ENCODE data around the gene IDI2.

Gene IDI2

DNA sequence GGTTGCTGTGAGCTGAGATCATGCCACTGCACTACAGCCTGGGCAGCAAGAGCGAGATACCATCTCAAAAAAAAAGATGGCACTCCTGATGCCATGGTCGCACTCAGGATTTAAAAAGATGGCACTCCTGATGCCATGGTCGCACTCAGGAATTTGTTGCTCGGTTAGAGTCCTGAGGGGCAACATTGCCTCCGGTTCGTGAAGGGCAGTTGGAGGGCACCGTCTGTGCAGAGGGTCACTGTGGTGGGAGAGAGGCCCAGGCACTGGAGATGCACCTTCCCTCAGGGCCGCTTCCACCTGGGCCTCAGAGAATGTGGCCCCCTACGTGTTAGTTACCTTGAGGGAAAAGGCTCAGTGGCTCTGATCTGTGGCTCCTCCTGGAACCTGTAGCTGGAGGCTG, 19.1 kb downstream of the IDI2 start:
- no peak overlapping the region for H3K27ac ChIP-seq
- TF ChIP-seq, protein P1, sequence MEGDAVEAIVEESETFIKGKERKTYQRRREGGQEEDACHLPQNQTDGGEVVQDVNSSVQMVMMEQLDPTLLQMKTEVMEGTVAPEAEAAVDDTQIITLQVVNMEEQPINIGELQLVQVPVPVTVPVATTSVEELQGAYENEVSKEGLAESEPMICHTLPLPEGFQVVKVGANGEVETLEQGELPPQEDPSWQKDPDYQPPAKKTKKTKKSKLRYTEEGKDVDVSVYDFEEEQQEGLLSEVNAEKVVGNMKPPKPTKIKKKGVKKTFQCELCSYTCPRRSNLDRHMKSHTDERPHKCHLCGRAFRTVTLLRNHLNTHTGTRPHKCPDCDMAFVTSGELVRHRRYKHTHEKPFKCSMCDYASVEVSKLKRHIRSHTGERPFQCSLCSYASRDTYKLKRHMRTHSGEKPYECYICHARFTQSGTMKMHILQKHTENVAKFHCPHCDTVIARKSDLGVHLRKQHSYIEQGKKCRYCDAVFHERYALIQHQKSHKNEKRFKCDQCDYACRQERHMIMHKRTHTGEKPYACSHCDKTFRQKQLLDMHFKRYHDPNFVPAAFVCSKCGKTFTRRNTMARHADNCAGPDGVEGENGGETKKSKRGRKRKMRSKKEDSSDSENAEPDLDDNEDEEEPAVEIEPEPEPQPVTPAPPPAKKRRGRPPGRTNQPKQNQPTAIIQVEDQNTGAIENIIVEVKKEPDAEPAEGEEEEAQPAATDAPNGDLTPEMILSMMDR (IDR thresholded peaks at IDR 0.05) = no peak
- peaks cover 0 to 13% (median 12%) of the 10 kb centered on the region in 3 donors for H3K9me3 ChIP-seq
- no peaks in the 10 kb centered on the region for H3K27me3 ChIP-seq
- H3K36me3 ChIP-seq = peaks cover 95 to 100% (median 99%) of the 10 kb centered on the region in 3 donors
- no peaks in the 10 kb centered on the region for H3K4me1 ChIP-seq
- intact Hi-C loops (cut with DNase I; ENCODE audit: low total_unique reads) = no loop called here
- H3K4me3 ChIP-seq = no peak overlapping the region
- no peak for DNase-seq

DNA sequence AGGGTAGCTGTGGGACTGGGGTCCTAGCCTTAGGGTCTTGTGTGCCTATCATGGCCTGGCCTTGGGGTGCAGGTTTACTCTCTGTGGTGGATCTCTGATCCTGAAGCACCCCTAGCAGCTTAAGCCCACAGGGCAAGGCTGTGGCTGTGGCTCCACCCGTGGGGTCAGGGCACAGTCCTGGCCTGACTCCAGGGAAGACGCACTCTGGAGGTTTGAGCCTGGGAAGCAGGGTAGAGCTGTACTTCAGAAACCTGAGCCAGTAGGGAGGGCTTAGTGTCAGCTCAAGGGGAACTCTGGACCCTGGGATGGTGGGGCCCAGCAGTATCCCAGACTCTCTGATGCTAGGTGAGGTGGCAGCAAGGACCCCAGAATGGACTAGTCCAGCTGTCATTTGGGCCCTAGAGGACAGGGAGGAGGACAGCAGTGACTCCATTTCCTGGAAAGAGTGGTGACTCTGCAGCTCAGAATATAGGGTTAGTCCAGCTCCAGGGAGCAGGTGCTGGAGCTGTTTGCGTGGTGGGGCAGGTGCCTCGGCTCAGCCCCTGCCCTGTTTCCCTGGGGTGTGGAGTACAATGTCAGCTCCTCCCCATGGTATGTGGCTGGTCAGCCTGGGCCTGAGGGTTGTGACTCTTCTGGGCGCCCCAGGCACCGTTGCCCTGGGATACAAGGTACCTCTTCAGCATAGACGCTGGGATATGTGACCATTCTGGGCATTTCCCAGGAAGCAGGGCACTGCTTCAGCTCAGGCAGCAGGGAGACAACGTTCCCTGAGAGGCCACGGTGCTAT, 21.6 kb downstream of the IDI2 start:
- H3K9me3 ChIP-seq = peaks cover 0 to 13% (median 12%) of the 10 kb centered on the region in 3 donors
- no peak overlapping the region for H3K27ac ChIP-seq
- H3K4me1 ChIP-seq = no peaks in the 10 kb centered on the region
- DNase-seq = no peak
- intact Hi-C loops (cut with DNase I; ENCODE audit: low total_unique reads) = no loop called here
- H3K27me3 ChIP-seq = no peaks in the 10 kb centered on the region
- H3K36me3 ChIP-seq = peaks cover 98 to 100% (median 100%) of the 10 kb centered on the region in 3 donors
- TF ChIP-seq, protein P1 (IDR thresholded peaks at IDR 0.05) = no peak
- no peak overlapping the region for H3K4me3 ChIP-seq

DNA sequence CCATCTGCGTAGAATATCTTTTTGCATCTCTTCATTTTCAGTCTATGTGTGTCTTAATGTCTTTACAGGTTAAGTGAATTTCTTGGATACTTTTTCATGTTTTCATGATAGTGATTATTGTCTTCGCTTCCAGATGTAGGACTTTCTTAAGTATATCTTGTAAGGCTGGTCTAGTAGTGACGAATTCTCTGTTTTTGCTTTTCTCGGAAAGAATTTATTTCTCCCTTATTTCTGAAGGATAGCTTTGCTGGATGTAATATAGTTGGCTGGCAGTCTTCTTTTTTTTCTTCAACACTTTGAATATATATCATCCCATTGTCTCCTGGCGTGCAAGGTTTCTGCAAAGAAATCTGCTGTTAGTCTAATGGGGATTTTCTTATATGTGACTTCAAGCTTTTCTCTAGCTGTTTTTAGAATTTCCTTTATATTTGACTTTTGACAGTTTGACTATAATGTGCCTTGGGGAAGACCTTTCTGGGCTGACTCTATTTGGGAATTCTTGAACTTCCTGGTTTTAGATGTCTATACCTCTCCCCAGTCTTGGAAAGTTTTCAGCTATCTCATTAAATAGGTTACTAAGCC, 23.1 kb downstream of the IDI2 start:
- intact Hi-C loops (cut with DNase I; ENCODE audit: low total_unique reads) = no loop called here
- TF ChIP-seq, protein P1 (IDR thresholded peaks at IDR 0.05) = no peak
- H3K4me3 ChIP-seq = no peak overlapping the region
- H3K27ac ChIP-seq = no peak overlapping the region
- DNase-seq = no peak
- H3K4me1 ChIP-seq = no peaks in the 10 kb centered on the region
- H3K9me3 ChIP-seq = peaks cover 0 to 13% (median 12%) of the 10 kb centered on the region in 3 donors
- peaks cover 98 to 100% (median 100%) of the 10 kb centered on the region in 3 donors for H3K36me3 ChIP-seq
- no peaks in the 10 kb centered on the region for H3K27me3 ChIP-seq

DNA sequence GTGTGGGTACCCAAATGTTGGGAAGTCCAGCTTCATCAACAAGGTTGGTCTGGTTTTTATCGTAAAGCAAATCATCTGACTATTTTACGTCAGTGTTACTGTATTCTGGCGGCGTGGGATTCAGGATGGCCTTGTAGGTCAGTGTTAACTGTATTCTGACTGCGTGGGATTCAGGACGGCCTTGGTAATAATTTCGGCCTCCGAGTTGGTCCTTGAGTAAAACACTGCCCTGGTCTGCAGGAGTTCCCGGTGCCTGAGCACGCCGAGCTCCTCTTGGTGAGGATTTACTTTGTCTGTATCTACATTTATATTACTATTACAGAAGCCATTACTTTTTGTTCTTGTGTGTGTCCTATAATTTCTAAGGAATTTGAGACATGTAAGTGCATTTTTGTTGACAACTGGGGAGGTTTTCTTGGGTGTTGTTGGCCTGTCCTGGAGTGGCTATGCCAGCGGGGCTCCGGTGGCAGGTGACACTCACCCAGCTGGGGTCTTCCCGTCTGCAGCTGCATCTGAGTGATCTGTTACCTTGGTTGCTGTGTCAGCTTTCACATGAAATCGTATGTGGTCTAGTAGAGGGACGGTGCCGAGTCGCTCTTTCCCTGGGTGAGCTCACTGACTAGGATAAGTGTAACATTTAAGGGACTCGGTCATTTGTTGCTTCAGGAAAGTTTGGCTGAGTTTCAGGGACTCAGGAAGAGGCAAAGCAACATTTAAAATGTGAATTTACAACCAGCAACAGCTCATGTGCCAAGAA, 28.2 kb downstream of the IDI2 start:
- H3K9me3 ChIP-seq = peaks cover 0 to 6% (median 2%) of the 10 kb centered on the region in 3 donors
- no peak overlapping the region for H3K27ac ChIP-seq
- H3K4me3 ChIP-seq = no peak overlapping the region
- TF ChIP-seq, protein P1 (IDR thresholded peaks at IDR 0.05) = no peak
- H3K27me3 ChIP-seq = no peaks in the 10 kb centered on the region
- peaks cover 77 to 99% (median 93%) of the 10 kb centered on the region in 3 donors for H3K36me3 ChIP-seq
- no peak for DNase-seq
- H3K4me1 ChIP-seq = no peaks in the 10 kb centered on the region
- intact Hi-C loops (cut with DNase I; ENCODE audit: low total_unique reads) = no loop called here

DNA sequence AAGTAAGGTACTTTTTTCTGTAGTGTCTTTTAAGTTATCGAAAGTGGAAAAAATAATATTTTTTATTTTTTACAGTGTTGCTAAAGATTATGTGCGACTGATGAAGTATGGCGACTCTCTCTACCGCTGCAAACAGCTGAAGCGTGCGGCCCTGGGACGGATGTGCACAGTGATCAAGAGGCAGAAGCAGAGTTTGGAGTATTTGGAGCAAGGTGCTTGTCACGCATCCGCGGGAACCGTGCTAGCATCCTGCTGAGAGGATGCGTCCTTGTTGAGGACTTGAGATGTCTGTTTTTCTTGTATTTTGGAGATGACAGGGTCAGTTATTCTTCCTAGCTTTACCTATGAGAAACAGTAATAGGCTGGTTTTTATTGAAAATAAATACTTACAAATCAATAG, 29.6 kb downstream of the IDI2 start:
- Histone ChIP-seq H3K36me3 (peaks cover 63 to 85% (median 79%) of the 10 kb centered on the region in 3 donors), H3K4me1 (no peaks in the 10 kb centered on the region)
- intact Hi-C loops (cut with DNase I; ENCODE audit: low total_unique reads) = no loop called here

More for the DNA sequence above, 29.6 kb downstream of the IDI2 start:
- TF ChIP-seq, protein P1 (IDR thresholded peaks at IDR 0.05) = no peak
- no peak overlapping the region for H3K27ac ChIP-seq
- no peak overlapping the region for H3K4me3 ChIP-seq
- H3K9me3 ChIP-seq = no peaks in the 10 kb centered on the region
- H3K27me3 ChIP-seq = no peaks in the 10 kb centered on the region
- DNase-seq = no peak
